ENCODE results near the gene RNF157.

GRCh38 chr17:76223802-76224201, 16.5 kb downstream of the RNF157 start:
- no peak for TF ChIP-seq LARP7 (IDR thresholded peaks at IDR 0.05)
- no peak for TF ChIP-seq ETS2 (tag; IDR thresholded peaks at IDR 0.05; ENCODE audit: borderline replicate concordance, poor library complexity, severe bottlenecking)
- TF ChIP-seq ZNF408 (CRISPR knock-in tag; IDR thresholded peaks at IDR 0.05; ENCODE audit: low read depth) = no peak
- TF ChIP-seq CREB3L1 (IDR thresholded peaks at IDR 0.05; ENCODE audit: borderline replicate concordance, low read depth) = no peak
- no peak for TF ChIP-seq HBP1 (CRISPR knock-in tag; IDR thresholded peaks at IDR 0.05)
- TF ChIP-seq ZBTB40 (IDR thresholded peaks at IDR 0.05) = no peak
- no peak for TF ChIP-seq ZBTB40 (CRISPR knock-in tag; IDR thresholded peaks at IDR 0.05)
- TF ChIP-seq CTCF (IDR thresholded peaks at IDR 0.05 in 2 of 3, conservative IDR thresholded peaks at IDR 0.05 in 1 of 3; ENCODE audit: insufficient read depth in 2 of 3, low read depth in 1 of 3, low read length in 3 of 3) = no peak
- TF ChIP-seq SIN3B (IDR thresholded peaks at IDR 0.05; ENCODE audit: low read depth) = no peak
- TF ChIP-seq EP300 (IDR thresholded peaks at IDR 0.05; ENCODE audit: low read length) = no peak
- no peak for TF ChIP-seq GABPA (tag; conservative IDR thresholded peaks at IDR 0.05; ENCODE audit: low read depth)
- no peak for TF ChIP-seq ZNF174 (CRISPR knock-in tag; IDR thresholded peaks at IDR 0.05)
- TF ChIP-seq RBM39 (optimal IDR thresholded peaks at IDR 0.05; ENCODE audit: low read depth, low read length) = no peak
- TF ChIP-seq ELF4 (CRISPR knock-in tag; IDR thresholded peaks at IDR 0.05) = no peak
- TF ChIP-seq ZNF24 (IDR thresholded peaks at IDR 0.05) = no peak
